ENCODE measurements around the gene ADM2.

GRCh38 chr22:50461536-50461935 is 19.8 kb upstream of the ADM2 start:
- TF ChIP-seq CTCF (conservative IDR thresholded peaks at IDR 0.05) (no peak), EZH2 (IDR thresholded peaks at IDR 0.05; ENCODE audit: low read depth) (no peak)
